GM10248 (cell line): ENCODE data around the gene TEX51.

ENCODE experiments used
- CTCF ChIA-PET: fragments of 300-600 bp; sonication (Branson Sonifier 250); formaldehyde crosslinking; extraction: SDS; loops from one replicate; lab custom pipeline; 2021; ENCODE audit warnings: antibody characterized with exemption; lab: Yijun Ruan, JAX
- POLR2A ChIA-PET: fragments of 350-650 bp; sonication (Branson Sonifier 250); formaldehyde crosslinking; extraction: SDS; loops from one replicate; lab custom pipeline; 2020; ENCODE audit warnings: antibody characterized with exemption; lab: Yijun Ruan, JAX
- DNase-seq: peaks from one replicate; pipeline ENCODE4 v3.0.0; 2012; ENCODE audit errors: extremely low spot score
- TF ChIP-seq, protein P1 (sequence below): IDR thresholded peaks from 2 replicates; pipeline ENCODE4 v1.5.1; 2012; ENCODE audit warnings: mild to moderate bottlenecking, low read depth; ENCODE audit errors: extremely low read depth, missing control alignments, control extremely low read depth

TEX51 gene

DNA sequence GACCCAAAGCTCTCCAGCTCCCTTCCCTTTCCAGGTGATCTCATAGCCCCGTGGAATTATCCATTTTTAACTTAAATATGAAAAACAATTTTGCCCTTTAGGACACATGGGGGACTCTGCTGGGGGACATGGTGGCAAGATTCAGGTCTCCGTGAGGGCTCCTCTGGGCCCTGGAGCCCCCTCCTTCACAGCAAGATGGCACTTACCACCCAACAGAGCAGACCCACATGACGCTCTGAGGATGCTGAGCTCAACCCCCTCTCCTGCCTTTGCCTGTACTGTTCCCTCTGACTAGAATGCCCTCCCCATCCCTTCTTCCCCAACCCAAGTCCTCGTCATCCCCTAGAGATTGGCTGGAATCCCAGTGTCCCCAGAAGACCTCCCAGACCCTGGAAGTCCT, 17.2 kb downstream of the TEX51 start:
- CTCF ChIA-PET = no interaction called here
- TF ChIP-seq, protein P1, sequence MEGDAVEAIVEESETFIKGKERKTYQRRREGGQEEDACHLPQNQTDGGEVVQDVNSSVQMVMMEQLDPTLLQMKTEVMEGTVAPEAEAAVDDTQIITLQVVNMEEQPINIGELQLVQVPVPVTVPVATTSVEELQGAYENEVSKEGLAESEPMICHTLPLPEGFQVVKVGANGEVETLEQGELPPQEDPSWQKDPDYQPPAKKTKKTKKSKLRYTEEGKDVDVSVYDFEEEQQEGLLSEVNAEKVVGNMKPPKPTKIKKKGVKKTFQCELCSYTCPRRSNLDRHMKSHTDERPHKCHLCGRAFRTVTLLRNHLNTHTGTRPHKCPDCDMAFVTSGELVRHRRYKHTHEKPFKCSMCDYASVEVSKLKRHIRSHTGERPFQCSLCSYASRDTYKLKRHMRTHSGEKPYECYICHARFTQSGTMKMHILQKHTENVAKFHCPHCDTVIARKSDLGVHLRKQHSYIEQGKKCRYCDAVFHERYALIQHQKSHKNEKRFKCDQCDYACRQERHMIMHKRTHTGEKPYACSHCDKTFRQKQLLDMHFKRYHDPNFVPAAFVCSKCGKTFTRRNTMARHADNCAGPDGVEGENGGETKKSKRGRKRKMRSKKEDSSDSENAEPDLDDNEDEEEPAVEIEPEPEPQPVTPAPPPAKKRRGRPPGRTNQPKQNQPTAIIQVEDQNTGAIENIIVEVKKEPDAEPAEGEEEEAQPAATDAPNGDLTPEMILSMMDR = no peak
- POLR2A ChIA-PET = no interaction called here
- no peak for DNase-seq

DNA sequence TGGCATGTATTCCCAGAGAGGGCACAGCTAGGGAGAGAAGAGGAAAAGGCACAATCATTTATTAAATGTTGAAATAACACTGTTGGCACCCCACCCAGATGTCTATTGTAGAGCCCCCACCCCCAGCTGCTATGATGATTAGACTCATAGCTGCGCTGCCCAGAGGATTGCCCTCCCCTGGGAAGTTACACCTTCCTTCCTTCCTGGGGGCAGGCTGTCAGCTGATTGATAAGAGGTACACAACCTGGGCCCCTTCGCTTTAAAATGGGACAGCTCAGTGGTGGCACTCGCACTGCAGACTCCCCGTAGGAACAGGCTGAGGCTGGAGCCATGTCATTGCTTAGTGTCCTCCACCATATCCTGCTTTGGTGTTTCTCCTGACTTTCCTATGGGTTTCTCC, 18.1 kb downstream of the TEX51 start:
- TF ChIP-seq, protein P1 = no peak
- no peak for DNase-seq
- CTCF ChIA-PET = no interaction called here
- POLR2A ChIA-PET = no interaction called here

DNA sequence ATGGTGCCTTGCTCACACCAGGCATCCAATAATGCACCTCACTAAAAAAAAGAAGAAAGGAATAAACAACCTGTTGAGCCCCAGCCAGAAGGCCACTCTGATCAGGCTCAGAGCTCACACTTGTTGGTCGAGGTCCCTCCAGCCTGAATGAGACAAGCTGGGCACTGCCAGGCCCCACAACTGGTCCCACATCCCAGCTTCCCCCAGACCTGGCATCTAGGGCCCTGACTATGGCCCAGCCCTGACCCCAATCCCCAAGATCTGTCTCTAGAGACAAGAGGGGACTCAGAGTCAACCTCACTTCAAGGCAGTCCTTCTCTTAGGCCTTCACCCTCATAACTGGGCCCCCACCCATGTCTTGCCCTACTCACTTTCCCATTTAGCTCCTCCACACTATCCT, 22.4 kb downstream of the TEX51 start:
- ChIA-PET POLR2A (no interaction called here), CTCF (interaction anchor here (1.2 kb wide), 1 partner anchor 8 kb away, joined by 4 read pairs; no protein-coding TSS in a partner anchor)
- no peak for DNase-seq
- TF ChIP-seq, protein P1 = no peak

DNA sequence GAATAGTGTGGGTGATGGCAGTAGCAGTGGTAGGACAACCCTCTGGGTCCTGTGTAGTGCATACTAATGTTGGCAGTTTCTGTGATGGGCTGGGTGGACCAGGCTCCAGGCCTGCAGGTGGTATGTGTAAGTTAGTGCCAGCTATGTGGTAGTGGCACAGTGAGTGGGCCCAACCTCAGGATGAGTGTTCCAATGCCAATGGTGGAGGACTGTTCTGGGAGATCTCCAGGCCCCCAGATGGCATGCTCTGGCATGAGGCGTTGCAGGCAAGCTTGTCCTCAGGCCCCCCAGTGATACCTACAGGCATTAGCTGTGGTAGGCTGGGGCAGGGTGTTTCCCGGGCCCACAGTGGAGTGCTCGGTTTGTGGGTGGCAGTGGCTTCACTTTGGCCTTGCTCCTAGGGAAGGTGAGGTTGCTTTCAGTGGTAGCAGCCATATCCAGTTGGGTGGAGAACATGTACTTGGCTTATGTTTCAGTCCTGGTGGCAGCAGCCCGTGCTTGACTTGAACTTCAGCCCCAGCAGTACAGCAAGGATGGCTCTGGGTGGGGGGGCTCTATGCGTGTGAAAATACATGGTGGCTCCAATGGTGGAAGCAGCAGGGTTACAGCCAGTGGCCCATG, 32.4 kb downstream of the TEX51 start:
- TF ChIP-seq, protein P1 = no peak
- no peak for DNase-seq
- CTCF ChIA-PET = interaction anchor here (0.9 to 2.6 kb wide), 2 partner anchors 40 to 45 kb away, joined by 3 to 10 read pairs; no protein-coding TSS in a partner anchor
- POLR2A ChIA-PET = no interaction called here

DNA sequence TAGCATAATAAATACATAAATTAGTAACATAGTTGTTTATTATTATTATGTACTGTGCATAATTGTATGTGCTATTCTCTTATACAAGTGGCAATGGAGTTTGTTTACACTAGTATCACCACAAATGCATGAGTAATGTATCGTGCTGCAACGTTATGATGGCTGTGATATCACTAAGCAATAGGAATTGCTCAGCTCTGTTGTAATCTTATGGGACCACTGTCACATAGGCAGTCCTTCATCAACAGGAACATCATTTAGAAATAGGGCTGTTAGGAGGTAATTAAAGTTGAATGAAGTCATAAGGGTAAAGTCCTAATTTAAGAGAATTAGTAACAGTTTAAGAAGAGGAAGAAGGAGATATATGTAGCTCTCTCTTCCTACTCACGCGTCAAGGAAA, 33.8 kb downstream of the TEX51 start:
- POLR2A ChIA-PET = no interaction called here
- CTCF ChIA-PET = interaction anchor here (2.6 kb wide), 1 partner anchor 39 kb away, joined by 10 read pairs; no protein-coding TSS in a partner anchor
- no peak for DNase-seq
- TF ChIP-seq, protein P1 = no peak

DNA sequence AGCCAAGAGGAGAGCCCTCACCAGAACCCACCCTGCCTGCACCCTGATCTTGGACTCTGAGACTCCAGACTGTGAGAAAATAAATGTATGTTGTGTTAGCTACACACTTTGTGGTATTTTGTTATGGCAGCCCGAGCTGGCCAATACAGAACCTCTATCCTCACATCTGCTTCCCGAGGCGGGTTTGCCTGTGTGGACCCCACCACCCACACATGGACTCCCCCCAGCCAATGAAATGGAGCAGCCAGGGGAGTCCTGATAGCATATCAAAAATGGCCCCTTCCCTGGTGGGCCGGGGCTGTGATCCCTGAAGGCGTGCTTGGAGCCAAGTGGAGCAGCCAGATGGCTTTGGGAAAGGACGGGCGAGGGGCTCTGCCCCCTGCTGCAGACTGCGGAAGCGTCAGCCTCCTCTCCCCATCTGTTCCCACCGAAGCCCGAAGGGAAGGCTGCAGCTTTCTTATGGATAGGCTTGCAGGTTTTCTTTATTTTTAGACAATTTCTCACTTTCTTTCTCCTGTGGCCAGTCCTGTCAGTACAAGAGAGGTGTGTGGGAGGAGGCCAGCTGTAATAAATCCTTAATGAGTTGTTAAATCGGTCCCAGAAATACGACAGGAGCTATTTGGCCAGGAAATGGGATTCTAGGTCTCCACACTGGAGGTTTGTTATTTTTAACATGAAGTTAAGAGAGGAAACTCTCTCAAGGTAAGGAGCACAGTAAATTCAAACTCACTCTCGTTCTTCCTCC, 34.4 kb downstream of the TEX51 start:
- DNase-seq = no peak
- TF ChIP-seq, protein P1 = no peak
- ChIA-PET POLR2A (no interaction called here), CTCF (interaction anchor here (2.6 kb wide), 1 partner anchor 38 kb away, joined by 10 read pairs; no protein-coding TSS in a partner anchor)
